Astrocyte (in vitro differentiated cells and primary cell): ENCODE results near the gene MYADM. TPM values are rescaled to one million over a fixed set of nuclear protein-coding genes. Genes with fewer than 3 reads are reported as not detected.
A peak's percentile ranks its signal among the peaks of the same experiment; 100 is the strongest.

Experiments
- DNase-seq: peaks from one replicate; pipeline ENCODE4 v3.0.0-alpha.2; 2010; ENCODE audit warnings: low read depth
- FAIRE-seq: peaks from 2 replicates; lab custom pipeline; 2011; peaks lifted over from hg19 to GRCh38; lab: Jason Lieb, UNC
- H2AFZ ChIP-seq: 2 replicates; pipeline ENCODE4 v1.6.0; 2012; ENCODE audit warnings: low read depth, low read length, inconsistent platforms
- H3K27ac ChIP-seq: 2 replicates; pipeline ENCODE4 v1.5.1; 2011; ENCODE audit warnings: low read depth, low read length, inconsistent platforms
- H3K27me3 ChIP-seq: 2 replicates; pipeline ENCODE4 v1.6.0; 2011; ENCODE audit warnings: low read length, inconsistent platforms; ENCODE audit not compliant: insufficient read depth
- H3K36me3 ChIP-seq: 2 replicates; pipeline ENCODE4 v1.5.1; 2011; ENCODE audit warnings: low read length, inconsistent platforms; ENCODE audit not compliant: insufficient read depth
- H3K4me1 ChIP-seq: 2 replicates; pipeline ENCODE4 v1.5.1; 2011; ENCODE audit warnings: low read length, inconsistent platforms; ENCODE audit not compliant: insufficient read depth
- H3K4me2 ChIP-seq: 2 replicates; pipeline ENCODE4 v1.6.0; 2012; ENCODE audit warnings: low read length, inconsistent platforms
- H3K4me3 ChIP-seq: 2 replicates; pipeline ENCODE4 v1.5.1; 2011; ENCODE audit warnings: low read depth, mild to moderate bottlenecking, low read length, inconsistent platforms; ENCODE audit not compliant: insufficient read depth
- H3K79me2 ChIP-seq: 2 replicates; pipeline ENCODE4 v1.6.0; 2012; ENCODE audit warnings: mild to moderate bottlenecking, low read length, inconsistent platforms; ENCODE audit not compliant: insufficient read depth
- H3K9ac ChIP-seq: 2 replicates; pipeline ENCODE4 v1.6.0; 2012; ENCODE audit warnings: mild to moderate bottlenecking, low read length, inconsistent platforms
- H3K9me3 ChIP-seq: 2 replicates; pipeline ENCODE4 v1.5.1; 2012; ENCODE audit warnings: low read depth, mild to moderate bottlenecking, low read length, inconsistent platforms; ENCODE audit not compliant: insufficient read depth
- H4K20me1 ChIP-seq: 2 replicates; pipeline ENCODE4 v1.6.0; 2012; ENCODE audit warnings: low read length, inconsistent platforms; ENCODE audit not compliant: insufficient read depth
- H3K27ac Mint-ChIP-seq: one replicate; pipeline ENCODE4 v1.8.0; 2021; ENCODE audit warnings: mild to moderate bottlenecking, mixed read lengths; ENCODE audit not compliant: unreplicated experiment
- H3K27me3 Mint-ChIP-seq: one replicate; pipeline ENCODE4 v1.8.0; 2021; ENCODE audit warnings: low read depth, mixed read lengths; ENCODE audit not compliant: unreplicated experiment
- H3K36me3 Mint-ChIP-seq: one replicate; pipeline ENCODE4 v1.8.0; 2021; ENCODE audit warnings: low read depth, mixed read lengths; ENCODE audit not compliant: unreplicated experiment
- H3K4me1 Mint-ChIP-seq: one replicate; pipeline ENCODE4 v1.8.0; 2021; ENCODE audit warnings: low read depth, mixed read lengths; ENCODE audit not compliant: unreplicated experiment
- H3K4me3 Mint-ChIP-seq: one replicate; pipeline ENCODE4 v1.8.0; 2021; ENCODE audit warnings: mild to moderate bottlenecking, moderate library complexity, mixed read lengths; ENCODE audit not compliant: unreplicated experiment
- H3K9me3 Mint-ChIP-seq: one replicate; pipeline ENCODE4 v1.8.0; 2021; ENCODE audit warnings: mild to moderate bottlenecking, mixed read lengths; ENCODE audit not compliant: unreplicated experiment
- EZH2 ChIP-seq: IDR thresholded peaks from 2 replicates; pipeline ENCODE4 v1.6.1; 2012; ENCODE audit warnings: mild to moderate bottlenecking, low read length, inconsistent platforms; ENCODE audit not compliant: insufficient read depth
- total RNA-seq: library from RNA; stranded (reverse); gene quantifications from 2 replicates; pipeline ENCODE4 v1.2.1, GENCODE V29; 2021
- TF ChIP-seq, protein P1 (sequence below): IDR thresholded peaks from 2 replicates; pipeline ENCODE4 v1.5.1; 2011; ENCODE audit warnings: low read depth, mild to moderate bottlenecking, inconsistent platforms, low read length, moderate library complexity; ENCODE audit not compliant: insufficient read depth

The MYADM gene
- total RNA-seq, 1 donor from 2014 or later: 221 TPM

DNA sequence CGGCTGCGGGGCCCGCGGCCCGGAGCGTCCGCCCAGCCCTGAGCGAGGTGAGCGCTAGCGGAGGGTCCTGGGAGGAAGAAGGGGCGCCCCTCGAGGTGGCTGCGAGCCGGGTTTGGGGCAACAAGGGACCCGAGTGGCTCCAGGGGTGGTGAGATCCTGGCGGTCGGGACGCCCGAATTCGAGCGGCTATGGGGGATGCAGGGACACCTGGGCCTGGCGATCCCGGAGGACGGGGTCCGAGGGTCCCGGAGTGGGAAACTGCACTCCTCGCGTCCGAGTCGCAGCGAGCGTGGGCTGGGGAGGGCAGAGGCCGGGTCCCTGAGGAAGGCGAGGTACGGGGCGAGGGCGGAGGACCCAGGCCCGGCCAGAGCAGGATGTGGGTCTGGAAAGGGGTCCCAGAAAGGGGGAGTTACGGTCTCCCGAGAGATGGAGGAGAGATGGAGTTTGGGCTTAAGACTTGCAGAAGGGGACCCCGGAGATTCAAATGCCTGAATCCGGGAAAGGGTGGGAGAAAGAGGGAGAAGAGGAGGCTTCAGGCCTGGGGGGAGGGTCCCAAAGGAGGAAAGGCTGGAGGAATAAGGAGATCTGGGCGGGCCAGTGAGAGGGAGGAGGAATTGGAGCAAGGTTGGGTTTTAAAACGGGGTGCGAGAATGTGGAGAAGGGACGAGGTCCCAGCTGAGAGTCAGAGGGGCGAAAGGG lies 41.9 kb downstream of the MYADM start:
- peak overlapping the region; percentile 87 for H3K4me2 ChIP-seq
- no peaks in the 10 kb centered on the region for H3K79me2 ChIP-seq
- H3K4me3 ChIP-seq: peak overlapping the region; percentile 44
- no peak overlapping the region for H3K27ac ChIP-seq
- H3K27me3 ChIP-seq: peaks cover 41% of the 10 kb centered on the region
- peaks cover 2% of the 10 kb centered on the region for H3K4me1 ChIP-seq
- TF ChIP-seq EZH2: peak; percentile 78
- TF ChIP-seq, protein P1, sequence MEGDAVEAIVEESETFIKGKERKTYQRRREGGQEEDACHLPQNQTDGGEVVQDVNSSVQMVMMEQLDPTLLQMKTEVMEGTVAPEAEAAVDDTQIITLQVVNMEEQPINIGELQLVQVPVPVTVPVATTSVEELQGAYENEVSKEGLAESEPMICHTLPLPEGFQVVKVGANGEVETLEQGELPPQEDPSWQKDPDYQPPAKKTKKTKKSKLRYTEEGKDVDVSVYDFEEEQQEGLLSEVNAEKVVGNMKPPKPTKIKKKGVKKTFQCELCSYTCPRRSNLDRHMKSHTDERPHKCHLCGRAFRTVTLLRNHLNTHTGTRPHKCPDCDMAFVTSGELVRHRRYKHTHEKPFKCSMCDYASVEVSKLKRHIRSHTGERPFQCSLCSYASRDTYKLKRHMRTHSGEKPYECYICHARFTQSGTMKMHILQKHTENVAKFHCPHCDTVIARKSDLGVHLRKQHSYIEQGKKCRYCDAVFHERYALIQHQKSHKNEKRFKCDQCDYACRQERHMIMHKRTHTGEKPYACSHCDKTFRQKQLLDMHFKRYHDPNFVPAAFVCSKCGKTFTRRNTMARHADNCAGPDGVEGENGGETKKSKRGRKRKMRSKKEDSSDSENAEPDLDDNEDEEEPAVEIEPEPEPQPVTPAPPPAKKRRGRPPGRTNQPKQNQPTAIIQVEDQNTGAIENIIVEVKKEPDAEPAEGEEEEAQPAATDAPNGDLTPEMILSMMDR: no peak
- DNase-seq: no peak
- Mint-ChIP-seq H3K27me3 (peaks cover 70% of the 10 kb centered on the region), H3K27ac (no peak overlapping the region), H3K4me3 (peak overlapping the region; percentile 83), H3K36me3 (peaks cover 4% of the 10 kb centered on the region), H3K9me3 (peaks cover 3% of the 10 kb centered on the region), H3K4me1 (peaks cover 9% of the 10 kb centered on the region)
- no peak for FAIRE-seq
- H3K9ac ChIP-seq: peak overlapping the region; percentile 52
- H2AFZ ChIP-seq: peak overlapping the region; percentile 73
- no peaks in the 10 kb centered on the region for H4K20me1 ChIP-seq
- H3K9me3 ChIP-seq: no peaks in the 10 kb centered on the region
- no peaks in the 10 kb centered on the region for H3K36me3 ChIP-seq

DNA sequence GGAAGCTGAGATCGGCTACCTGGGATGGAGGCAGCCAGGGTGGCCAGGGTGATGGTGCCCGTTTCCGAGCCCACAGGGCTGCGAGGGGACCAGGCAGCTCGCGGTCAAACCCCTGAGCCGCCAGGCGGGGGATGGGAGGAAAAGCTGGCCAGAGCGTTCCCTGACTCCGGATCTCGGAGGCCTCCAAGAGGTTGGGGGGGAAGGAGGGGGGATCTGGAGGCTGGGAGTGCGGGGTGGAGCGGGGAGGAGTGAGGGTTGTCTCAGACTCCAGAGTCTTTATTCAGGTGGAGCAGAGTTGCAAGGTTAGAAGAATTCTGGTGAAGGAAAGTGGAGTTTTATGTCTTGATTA lies 42.5 kb downstream of the MYADM start:
- DNase-seq: no peak
- Mint-ChIP-seq H3K9me3 (peaks cover 3% of the 10 kb centered on the region), H3K27ac (no peak overlapping the region), H3K36me3 (peaks cover 4% of the 10 kb centered on the region), H3K4me3 (peak overlapping the region; percentile 83), H3K4me1 (peaks cover 9% of the 10 kb centered on the region), H3K27me3 (peaks cover 65% of the 10 kb centered on the region)
- no peak for FAIRE-seq
- H3K27ac ChIP-seq: no peak overlapping the region
- H3K9ac ChIP-seq: peak overlapping the region; percentile 52
- TF ChIP-seq, protein P1: no peak
- TF ChIP-seq EZH2: peak; percentile 60
- H3K4me3 ChIP-seq: peak overlapping the region; percentile 44
- no peaks in the 10 kb centered on the region for H3K36me3 ChIP-seq
- peak overlapping the region; percentile 87 for H3K4me2 ChIP-seq
- no peak overlapping the region for H2AFZ ChIP-seq
- H4K20me1 ChIP-seq: no peaks in the 10 kb centered on the region
- H3K9me3 ChIP-seq: no peaks in the 10 kb centered on the region
- peaks cover 35% of the 10 kb centered on the region for H3K27me3 ChIP-seq
- H3K4me1 ChIP-seq: peaks cover 2% of the 10 kb centered on the region
- no peaks in the 10 kb centered on the region for H3K79me2 ChIP-seq

DNA sequence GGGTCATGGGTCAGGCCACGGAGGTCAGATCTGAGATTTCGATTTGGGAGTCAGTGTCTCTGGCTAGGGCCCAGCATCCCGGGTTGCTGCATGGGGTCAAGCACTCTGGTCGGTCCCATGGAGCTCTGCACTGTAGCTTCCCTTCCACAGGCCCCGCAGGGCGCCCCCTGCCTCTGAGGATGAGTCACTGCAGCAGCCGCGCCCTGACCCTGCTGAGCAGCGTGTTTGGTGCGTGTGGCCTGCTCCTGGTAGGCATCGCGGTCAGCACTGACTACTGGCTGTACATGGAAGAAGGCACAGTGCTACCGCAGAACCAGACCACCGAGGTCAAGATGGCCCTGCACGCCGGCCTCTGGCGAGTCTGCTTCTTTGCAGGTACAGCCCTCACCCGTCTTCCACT lies 45.0 kb downstream of the MYADM start:
- H3K27me3 ChIP-seq: peaks cover 17% of the 10 kb centered on the region

More for the DNA sequence above, 45.0 kb downstream of the MYADM start:
- no peak overlapping the region for H3K9ac ChIP-seq
- FAIRE-seq (no peak), DNase-seq (no peak)
- H3K36me3 ChIP-seq: no peaks in the 10 kb centered on the region
- no peak overlapping the region for H3K27ac ChIP-seq
- H3K9me3 ChIP-seq: no peaks in the 10 kb centered on the region
- H3K79me2 ChIP-seq: no peaks in the 10 kb centered on the region
- Mint-ChIP-seq H3K9me3 (peaks cover 3% of the 10 kb centered on the region), H3K4me1 (peaks cover 9% of the 10 kb centered on the region), H3K4me3 (no peak overlapping the region), H3K36me3 (peaks cover 6% of the 10 kb centered on the region), H3K27me3 (peaks cover 47% of the 10 kb centered on the region), H3K27ac (no peak overlapping the region)
- H3K4me3 ChIP-seq: no peak overlapping the region
- TF ChIP-seq, protein P1: no peak
- TF ChIP-seq EZH2: no peak
- no peaks in the 10 kb centered on the region for H4K20me1 ChIP-seq
- H3K4me2 ChIP-seq: no peak overlapping the region
- no peaks in the 10 kb centered on the region for H3K4me1 ChIP-seq
- H2AFZ ChIP-seq: no peak overlapping the region
